Measurements from ENCODE around the gene CHRNB1. TPM values are rescaled to one million over a fixed set of nuclear protein-coding genes. Genes with fewer than 3 reads are reported as not detected.

CHRNB1 gene
- total RNA-seq, 4 donors from 2014 or later = 4.7 to 12.1 (median 8.1) TPM

- Histone ChIP-seq H3K27me3 (peaks cover 91% of the 10 kb centered on the region), H3K4me3 (peak overlapping the region in 1 of 2 donors; percentile 49), H3K4me1 (peaks cover 5 to 68% (median 36%) of the 10 kb centered on the region in 3 donors), H3K9me3 (no peaks in the 10 kb centered on the region), H3K27ac (peak overlapping the region in 3 of 4 donors; percentile 64 to 77 (median 75)), H3K36me3 (no peaks in the 10 kb centered on the region)
- 20 to 35% methylated on average over 1 to 2 of the region's 31 CpGs for WGBS, 2 donors (ENCODE audit: low coverage in 1 of 2)
- TF ChIP-seq POLR2AphosphoS5 (IDR thresholded peaks at IDR 0.05) (no peak), POLR2A (IDR thresholded peaks at IDR 0.05) (no peak), CTCF (IDR thresholded peaks at IDR 0.05) (no peak), EP300 (IDR thresholded peaks at IDR 0.05) (no peak)
- ATAC-seq = no peak
These were observed 7.4 kb upstream of the CHRNB1 start for GRCh38 chr17:7437369-7437863.

- Histone ChIP-seq H3K27ac (peak overlapping the region in 2 of 4 donors; percentile 1 to 49), H3K4me3 (peak overlapping the region in 1 of 2 donors; percentile 49), H3K36me3 (no peaks in the 10 kb centered on the region), H3K4me1 (peaks cover 5 to 68% (median 36%) of the 10 kb centered on the region in 3 donors), H3K27me3 (peaks cover 94% of the 10 kb centered on the region), H3K9me3 (no peaks in the 10 kb centered on the region)
- TF ChIP-seq CTCF (IDR thresholded peaks at IDR 0.05) (no peak), POLR2AphosphoS5 (IDR thresholded peaks at IDR 0.05) (no peak), EP300 (IDR thresholded peaks at IDR 0.05) (no peak), POLR2A (IDR thresholded peaks at IDR 0.05) (no peak)
- WGBS, 2 donors (ENCODE audit: low coverage in 1 of 2) = 19 to 30% methylated on average over 18 to 20 of the region's 48 CpGs
- no peak for ATAC-seq
These were observed 6.8 kb upstream of the CHRNB1 start for GRCh38 chr17:7437950-7438614.

GRCh38 chr17:7438656-7439460 lies 6.0 kb upstream of the CHRNB1 start:
- H3K4me1 ChIP-seq = peaks cover 5 to 68% (median 36%) of the 10 kb centered on the region in 3 donors
- peak overlapping the region in 1 of 2 donors; percentile 49 for H3K4me3 ChIP-seq
- no peak overlapping the region for H3K27ac ChIP-seq
- TF ChIP-seq CTCF (IDR thresholded peaks at IDR 0.05) (no peak), POLR2A (IDR thresholded peaks at IDR 0.05) (no peak), POLR2AphosphoS5 (IDR thresholded peaks at IDR 0.05) (no peak), EP300 (IDR thresholded peaks at IDR 0.05) (no peak)
- no peaks in the 10 kb centered on the region for H3K9me3 ChIP-seq
- 51 to 53% methylated on average over 8 to 11 of the region's 11 CpGs for WGBS, 2 donors (ENCODE audit: low coverage in 1 of 2)
- no peak for ATAC-seq
- peaks cover 93% of the 10 kb centered on the region for H3K27me3 ChIP-seq
- H3K36me3 ChIP-seq = no peaks in the 10 kb centered on the region

GRCh38 chr17:7439462-7440112 lies 5.3 kb upstream of the CHRNB1 start, which contains the start of gene FGF11:
TSS of gene FGF11 (plus strand) at chr17:7439512. CDS start at chr17:7439621, 109 bp downstream.
- no peaks in the 10 kb centered on the region for H3K36me3 ChIP-seq
- H3K9me3 ChIP-seq = no peaks in the 10 kb centered on the region
- H3K27ac ChIP-seq = peak within 1 kb of the TSS in 2 of 4 donors; percentile 1 to 49
- ATAC-seq = no peak
- peaks cover 93% of the 10 kb centered on the region for H3K27me3 ChIP-seq
- 0 to 3% methylated on average over 9 to 10 of the region's 50 CpGs for WGBS, 2 donors (ENCODE audit: low coverage in 1 of 2)
- peaks cover 5 to 68% (median 36%) of the 10 kb centered on the region in 3 donors for H3K4me1 ChIP-seq
- H3K4me3 ChIP-seq = peak within 1 kb of the TSS in 1 of 2 donors; percentile 49
- TF ChIP-seq POLR2A (IDR thresholded peaks at IDR 0.05) (no peak), POLR2AphosphoS5 (IDR thresholded peaks at IDR 0.05) (no peak), EP300 (IDR thresholded peaks at IDR 0.05) (no peak), CTCF (IDR thresholded peaks at IDR 0.05) (no peak)
